ENCODE results near the gene CDH1.

The CDH1 gene

DNA sequence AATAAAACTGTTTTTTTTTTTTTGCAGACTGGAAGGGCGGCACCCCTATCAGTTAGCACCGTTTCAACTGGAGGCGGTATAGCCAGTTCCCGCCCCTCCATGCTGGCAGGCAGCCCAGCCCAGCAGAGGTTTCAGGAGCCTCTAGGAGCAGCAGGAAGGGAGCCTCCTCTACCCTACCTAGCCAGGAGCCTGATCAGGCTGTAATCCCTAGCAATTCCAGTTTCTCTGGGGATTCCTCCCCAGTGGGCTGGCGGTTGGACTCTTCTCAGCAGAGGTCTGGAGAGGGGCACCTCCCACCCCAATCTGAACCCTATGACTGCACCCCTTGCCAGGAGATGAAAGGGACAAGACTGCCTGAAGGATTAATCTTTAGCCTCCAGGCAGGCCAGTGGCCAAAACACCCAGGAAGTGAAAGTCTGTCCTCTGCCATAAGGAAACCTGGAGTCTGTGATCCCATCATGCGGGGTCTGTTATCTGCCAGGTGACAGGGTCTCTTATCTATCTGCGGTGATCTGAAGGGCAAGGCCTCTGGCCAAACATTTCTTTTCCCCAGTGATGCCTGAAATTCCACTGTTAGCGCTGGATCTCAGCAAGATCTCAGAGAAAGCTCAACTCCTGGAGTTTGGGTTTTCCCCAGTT, 4.9 kb upstream of the CDH1 start:
- no peak for DNase-seq

GRCh38 chr16:68732741-68733399, 4.2 kb upstream of the CDH1 start:
- no peak for DNase-seq

DNA sequence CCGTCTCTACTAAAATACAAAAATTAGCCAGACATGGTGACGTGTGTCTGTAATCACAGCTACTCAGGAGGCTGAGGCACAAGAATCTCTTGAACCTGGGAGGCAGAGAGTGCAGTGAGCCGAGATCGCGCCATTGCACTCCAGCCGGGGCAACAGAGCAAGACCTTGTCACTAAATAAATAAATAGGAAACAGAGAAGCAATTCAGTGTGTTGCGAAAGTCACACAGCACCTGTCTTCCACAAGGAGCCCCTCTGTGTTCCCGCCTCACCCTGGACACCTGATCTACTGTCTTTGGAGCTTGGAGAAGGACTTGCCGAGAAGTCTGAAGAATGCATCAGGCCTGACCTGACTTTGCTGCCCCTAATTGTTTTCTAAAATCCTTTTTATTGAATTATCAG, 3.5 kb upstream of the CDH1 start:
- DNase-seq: no peak

DNA sequence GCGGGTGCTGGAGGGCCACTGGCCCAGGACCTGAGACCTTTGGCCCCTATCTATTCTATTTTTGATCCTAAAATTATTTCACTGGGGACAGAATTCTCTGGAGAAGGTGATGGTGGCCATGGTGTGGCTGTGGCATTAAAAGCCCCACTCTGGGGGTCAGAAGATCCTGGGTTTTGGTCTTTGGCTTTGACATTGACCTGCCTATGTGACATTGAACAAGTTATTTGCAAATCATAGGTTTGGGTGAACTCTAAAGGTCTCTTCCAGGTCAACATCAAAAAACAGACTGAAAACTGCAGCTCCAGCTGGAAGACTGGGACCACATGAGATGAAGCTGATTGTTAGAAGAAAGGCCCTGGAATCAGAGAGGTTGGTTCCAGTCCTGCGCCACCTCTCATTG, 2.3 kb upstream of the CDH1 start:
- DNase-seq: no peak

DNA sequence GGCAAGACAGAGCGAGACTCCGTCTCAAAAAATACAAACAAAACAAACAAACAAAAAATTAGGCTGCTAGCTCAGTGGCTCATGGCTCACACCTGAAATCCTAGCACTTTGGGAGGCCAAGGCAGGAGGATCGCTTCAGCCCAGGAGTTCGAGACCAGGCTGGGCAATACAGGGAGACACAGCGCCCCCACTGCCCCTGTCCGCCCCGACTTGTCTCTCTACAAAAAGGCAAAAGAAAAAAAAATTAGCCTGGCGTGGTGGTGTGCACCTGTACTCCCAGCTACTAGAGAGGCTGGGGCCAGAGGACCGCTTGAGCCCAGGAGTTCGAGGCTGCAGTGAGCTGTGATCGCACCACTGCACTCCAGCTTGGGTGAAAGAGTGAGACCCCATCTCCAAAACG, 531 bp upstream of the CDH1 start:
- DNase-seq: no peak

DNA sequence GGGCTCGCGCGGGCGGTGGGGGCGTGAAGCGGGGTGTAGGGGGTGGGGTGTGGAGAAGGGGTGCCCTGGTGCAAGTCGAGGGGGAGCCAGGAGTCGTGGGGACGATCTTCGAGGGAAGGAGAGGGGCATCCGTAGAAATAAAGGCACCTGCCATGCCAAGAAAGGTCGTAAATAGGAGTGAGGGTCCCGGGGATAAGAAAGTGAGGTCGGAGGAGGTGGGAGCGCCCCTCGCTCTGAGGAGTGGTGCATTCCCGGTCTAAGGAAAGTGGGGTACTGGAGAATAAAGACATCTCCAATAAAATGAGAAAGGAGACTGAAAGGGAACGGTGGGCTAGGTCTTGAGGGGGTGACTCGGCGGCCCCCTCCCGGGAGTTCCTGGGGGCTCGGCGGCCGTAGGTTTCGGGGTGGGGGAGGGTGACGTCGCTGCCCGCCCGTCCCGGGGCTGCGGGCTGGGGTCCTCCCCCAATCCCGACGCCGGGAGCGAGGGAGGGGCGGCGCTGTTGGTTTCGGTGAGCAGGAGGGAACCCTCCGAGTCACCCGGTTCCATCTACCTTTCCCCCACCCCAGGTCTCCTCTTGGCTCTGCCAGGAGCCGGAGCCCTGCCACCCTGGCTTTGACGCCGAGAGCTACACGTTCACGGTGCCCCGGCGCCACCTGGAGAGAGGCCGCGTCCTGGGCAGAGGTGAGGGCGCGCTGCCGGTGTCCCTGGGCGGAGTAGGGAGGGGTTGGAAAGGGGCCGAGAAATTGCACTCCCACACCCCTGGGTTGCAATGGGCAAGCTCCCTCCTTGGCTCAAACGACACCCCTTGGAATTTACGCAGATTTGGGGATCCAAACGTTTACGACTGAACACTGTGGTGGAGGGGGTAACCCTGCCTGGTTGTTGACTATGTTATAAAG, 888 bp downstream of the CDH1 start:
- no peak for DNase-seq

DNA sequence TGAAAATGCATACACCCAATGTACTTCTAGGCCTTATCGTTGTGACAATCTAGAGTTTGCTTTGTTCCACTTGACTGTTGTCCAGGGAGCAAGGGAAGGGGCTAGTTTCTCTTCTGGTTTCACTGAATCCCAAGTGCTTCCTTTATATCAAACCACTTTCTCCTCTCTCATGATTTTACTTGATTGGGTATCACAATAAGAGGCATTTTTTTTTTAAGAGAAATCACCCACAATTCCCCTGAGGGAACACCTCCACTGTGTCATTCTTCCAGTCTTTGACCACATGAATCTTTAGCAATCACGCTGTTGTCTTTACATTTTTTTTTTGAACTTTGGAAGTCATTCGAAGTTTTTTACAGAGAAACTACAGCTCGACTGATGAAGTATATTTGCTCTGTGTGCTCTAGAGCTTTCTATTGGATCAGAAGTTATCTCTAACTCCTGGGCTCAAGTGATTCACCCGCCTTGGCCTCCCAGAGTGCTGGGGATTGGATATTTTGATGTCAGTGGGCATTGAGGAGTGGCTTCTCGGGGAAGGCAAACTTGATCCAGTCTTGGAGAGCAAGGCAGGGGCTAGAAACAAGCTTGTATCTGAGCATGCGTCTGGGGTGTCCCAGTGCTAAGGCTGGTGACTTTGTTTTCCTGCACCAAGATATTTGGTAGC, 3.0 kb downstream of the CDH1 start:
- no peak for DNase-seq

- DNase-seq: no peak
These were observed 3.7 kb downstream of the CDH1 start for GRCh38 chr16:68740628-68741346.

GRCh38 chr16:68743664-68744063, 6.6 kb downstream of the CDH1 start:
- no peak for DNase-seq

DNA sequence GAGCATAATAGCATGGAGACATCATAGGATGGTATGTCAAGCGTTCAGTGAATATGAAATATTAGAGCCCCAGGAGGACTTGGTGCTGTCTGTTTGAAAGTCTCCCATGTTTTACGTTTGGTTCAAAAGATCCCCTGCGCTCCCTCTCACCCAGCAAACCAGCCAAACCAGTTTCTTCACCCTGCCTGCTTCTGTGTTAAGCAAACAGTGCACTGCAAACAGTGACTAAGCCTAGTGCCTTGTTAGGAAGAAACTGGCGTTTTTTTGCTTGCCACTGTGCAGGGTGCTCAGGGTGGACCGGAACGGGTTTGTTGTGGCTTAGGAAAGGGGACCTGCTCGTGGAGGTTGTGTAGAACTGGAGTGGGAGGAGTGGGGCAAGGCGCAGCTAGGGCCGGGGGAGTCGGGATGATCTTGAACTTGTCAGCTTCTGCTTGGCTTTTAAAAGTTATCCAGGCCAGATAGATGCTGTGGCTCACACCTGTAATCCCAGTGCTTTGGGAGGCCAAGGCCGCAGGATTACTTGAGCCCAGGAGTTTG, 7.7 kb downstream of the CDH1 start:
- no peak for DNase-seq

GRCh38 chr16:68746951-68747350, 9.9 kb downstream of the CDH1 start:
- no peak for DNase-seq

DNA sequence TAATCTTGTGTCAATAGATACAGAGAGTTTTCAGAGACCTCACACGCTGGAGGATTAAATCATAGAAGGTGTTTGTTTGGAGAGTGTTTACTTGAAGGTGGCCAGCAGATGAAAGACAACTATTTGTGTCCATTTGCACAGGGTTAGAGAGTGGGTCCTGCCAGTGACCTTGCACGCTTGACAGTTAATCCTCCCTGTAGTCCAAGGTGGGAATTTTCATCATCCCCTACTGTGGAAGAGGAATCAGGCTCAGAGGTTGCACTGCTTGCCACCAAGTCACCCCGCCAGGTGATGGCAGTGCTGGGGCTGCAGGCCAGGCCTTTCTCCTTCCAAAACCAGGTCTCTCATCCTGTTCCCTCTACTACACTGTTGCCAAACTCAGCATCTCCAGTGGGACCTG, 12.3 kb downstream of the CDH1 start:
- DNase-seq: no peak

DNA sequence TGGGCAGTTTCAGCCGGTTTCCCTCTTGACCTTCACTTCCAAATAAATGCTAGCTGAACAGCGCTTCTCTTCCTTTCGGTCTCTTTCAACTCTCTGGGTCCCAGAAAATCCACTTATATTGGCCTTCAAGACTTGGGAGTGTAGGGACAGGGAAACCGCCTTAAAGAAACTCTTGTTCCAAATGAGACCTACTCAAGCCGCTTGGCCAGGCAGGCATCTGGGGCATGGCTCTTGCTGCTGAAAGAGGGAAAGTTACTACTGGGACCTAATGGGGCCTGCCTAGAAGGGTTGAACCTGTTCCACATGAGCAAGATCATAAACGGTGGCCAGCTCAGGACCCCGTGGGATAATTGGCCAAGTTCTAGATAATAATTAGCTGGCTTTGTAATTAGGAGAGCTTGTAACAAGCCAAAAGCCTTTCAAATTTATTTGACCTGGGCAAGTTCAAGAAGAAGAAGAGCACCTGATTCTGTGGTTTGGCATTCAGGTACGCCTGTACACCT, 13.2 kb downstream of the CDH1 start:
- no peak for DNase-seq

GRCh38 chr16:68751160-68751559, 14.1 kb downstream of the CDH1 start:
- no peak for DNase-seq

- no peak for DNase-seq
These were observed 15.5 kb downstream of the CDH1 start for GRCh38 chr16:68752602-68753001.

GRCh38 chr16:68754084-68754792, 17.1 kb downstream of the CDH1 start:
- DNase-seq: no peak

DNA sequence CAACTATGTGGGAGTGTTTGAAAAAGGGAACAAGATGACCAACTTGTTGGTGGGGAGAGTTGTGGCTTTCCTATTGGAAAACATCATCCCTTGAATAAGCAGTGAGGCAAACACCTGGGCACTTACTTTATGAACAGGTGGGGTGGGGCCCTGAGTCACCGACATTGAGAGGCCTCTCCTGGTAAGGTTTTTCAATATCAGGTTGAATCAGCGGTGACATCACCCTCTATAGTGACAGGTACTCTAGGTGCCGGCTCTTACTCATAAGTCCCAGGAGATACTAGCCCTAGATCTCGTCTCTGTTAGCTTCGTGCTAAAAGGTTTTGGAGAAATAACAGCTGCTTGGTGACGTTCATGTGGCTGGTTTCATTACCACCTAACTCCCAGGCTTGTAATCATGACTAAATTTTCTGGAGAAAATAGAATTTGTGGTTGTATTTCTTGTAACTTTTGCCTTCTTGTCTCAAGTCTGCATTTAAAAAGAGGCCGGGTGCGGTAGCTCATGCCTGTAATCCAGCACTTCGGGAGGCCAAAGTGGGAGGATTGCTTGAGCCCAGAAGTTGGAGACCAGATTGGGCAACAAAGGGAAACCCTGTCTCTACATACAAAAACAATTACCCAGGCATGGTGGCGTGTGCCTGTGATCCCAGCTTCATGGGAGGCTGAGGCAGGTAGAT, 19.3 kb downstream of the CDH1 start:
- peak; percentile 88 for DNase-seq

DNA sequence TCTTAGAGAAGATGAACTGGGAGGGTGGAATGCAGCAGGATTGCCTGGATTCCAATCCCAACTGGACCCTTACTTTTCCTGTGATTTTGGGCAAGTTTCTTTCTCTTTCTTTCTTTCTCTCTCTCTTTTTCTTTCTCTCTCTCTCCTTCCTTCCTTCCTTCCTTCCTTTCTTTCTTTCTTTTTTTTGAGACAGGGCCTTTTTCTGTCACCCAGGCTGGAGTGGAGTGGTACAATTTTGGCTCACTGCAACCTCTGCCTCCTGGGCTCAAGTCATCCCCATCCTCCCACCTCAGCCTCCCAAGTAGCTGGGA, 20.5 kb downstream of the CDH1 start:
- no peak for DNase-seq

DNA sequence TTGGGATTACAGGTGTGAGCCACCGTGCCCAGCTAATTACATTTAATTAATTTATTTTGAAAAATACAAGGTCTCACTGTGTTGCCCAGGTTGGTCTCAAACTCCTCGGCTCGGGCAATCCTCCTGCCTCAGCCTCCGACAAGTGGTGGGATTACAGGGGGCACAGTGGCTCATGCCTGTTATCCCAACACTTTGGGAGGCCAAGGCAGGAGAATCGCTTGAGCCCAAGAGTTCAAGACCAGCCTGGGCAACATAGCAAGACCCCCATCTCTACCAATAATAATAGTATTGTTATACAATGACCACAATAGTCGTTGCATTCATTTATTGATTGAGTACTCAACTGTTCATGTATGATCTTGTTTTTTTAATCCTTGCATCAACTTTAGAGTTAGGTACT, 22.0 kb downstream of the CDH1 start:
- DNase-seq: no peak

- DNase-seq: no peak
These were observed 23.7 kb downstream of the CDH1 start for GRCh38 chr16:68760671-68761275.
